ENCODE data around the gene TYMP. TPM values are rescaled to one million over a fixed set of nuclear protein-coding genes. Genes with fewer than 3 reads are reported as not detected.

Gene TYMP
- total RNA-seq, 1 experiment from 2014 or later = 12.3 TPM

DNA sequence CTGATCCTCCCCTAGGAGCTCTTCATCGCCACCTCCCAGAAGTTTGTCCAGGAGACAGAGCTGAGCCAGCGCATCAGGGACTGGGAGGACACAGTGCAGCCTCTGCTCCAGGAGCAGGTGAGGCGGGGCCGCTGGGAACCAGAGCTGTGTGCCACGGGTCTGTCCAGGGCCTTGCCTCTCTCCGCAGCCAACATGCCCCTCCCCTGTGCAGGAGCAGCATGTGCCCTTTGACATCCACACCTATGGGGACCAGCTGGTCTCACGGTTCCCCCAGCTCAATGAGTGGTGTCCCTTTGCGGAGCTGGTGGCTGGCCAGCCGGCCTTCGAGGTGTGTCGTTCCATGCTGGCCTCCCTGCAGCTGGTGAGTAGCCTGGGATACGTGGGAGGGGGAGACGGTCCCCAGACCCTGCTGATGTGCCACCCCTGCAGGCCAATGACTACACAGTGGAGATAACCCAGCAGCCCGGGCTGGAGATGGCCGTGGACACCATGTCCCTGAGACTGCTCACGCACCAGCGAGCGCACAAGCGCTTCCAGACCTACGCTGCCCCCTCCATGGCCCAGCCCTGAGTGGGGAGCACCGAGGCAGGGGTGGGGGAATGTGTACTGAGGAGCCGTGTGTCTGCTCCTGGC, 6.9 kb downstream of the TYMP start:
- Histone ChIP-seq H3K27me3 (ENCODE audit: low read length) (no peaks in the 10 kb centered on the region), H3K36me3 (ENCODE audit: low read depth, low read length) (no peaks in the 10 kb centered on the region; the same call in 1 of the 2 replicates), H3K4me3 (ENCODE audit: low read length) (no peak overlapping the region), H4K20me1 (ENCODE audit: low read length) (no peaks in the 10 kb centered on the region; the same call in 1 of the 2 replicates), H3K79me2 (ENCODE audit: low read length) (peaks cover 25% of the 10 kb centered on the region), H2AFZ (ENCODE audit: low read length) (no peak overlapping the region), H3F3A (ENCODE audit: low read length, unreplicated experiment) (no peaks in the 10 kb centered on the region), H3K9me2 (replicated peaks; ENCODE audit: low read length) (no peaks in the 10 kb centered on the region), H3K4me1 (ENCODE audit: insufficient read depth, low read length) (peaks cover 9% of the 10 kb centered on the region; the same call in 1 of the 2 replicates), H3K27ac (ENCODE audit: low read length) (no peak overlapping the region), H3K9me3 (ENCODE audit: low read length) (no peaks in the 10 kb centered on the region), H3K9ac (ENCODE audit: low read length) (no peak overlapping the region), H3K4me2 (ENCODE audit: low read length) (no peak overlapping the region)
- intact Hi-C loops (cut with micrococcal nuclease) = no loop called here
- ATAC-seq (no peak), DNase-seq (no peak)
- ChIA-PET POLR2A (ENCODE audit: unreplicated experiment) (interaction anchor here (0.5 kb wide), 1 partner anchor 96 kb away, joined by 7 read pairs; no protein-coding TSS in a partner anchor), CTCF (no interaction called here)
- TF ChIP-seq EZH2phosphoT487 (IDR thresholded peaks at IDR 0.05; ENCODE audit: borderline replicate concordance, low read length) (no peak), EZH2 (IDR thresholded peaks at IDR 0.05; ENCODE audit: low read length, unreplicated experiment) (no peak), CTCF (conservative IDR thresholded peaks at IDR 0.05; ENCODE audit: low read depth, low read length) (no peak)
- BruUV-seq (replicated peaks) = no TSS peak

- no peak for DNase-seq
- Histone ChIP-seq H2AFZ (ENCODE audit: low read length) (no peak overlapping the region), H3K4me2 (ENCODE audit: low read length) (no peak overlapping the region), H3K27ac (ENCODE audit: low read length) (no peak overlapping the region), H3K79me2 (ENCODE audit: low read length) (peaks cover 25% of the 10 kb centered on the region), H3K9me2 (replicated peaks; ENCODE audit: low read length) (no peaks in the 10 kb centered on the region), H3K9ac (ENCODE audit: low read length) (no peak overlapping the region), H3K4me1 (ENCODE audit: insufficient read depth, low read length) (peaks cover 9% of the 10 kb centered on the region; the same call in 1 of the 2 replicates), H3K4me3 (ENCODE audit: low read length) (no peak overlapping the region), H3K27me3 (ENCODE audit: low read length) (no peaks in the 10 kb centered on the region), H3F3A (ENCODE audit: low read length, unreplicated experiment) (no peaks in the 10 kb centered on the region), H3K9me3 (ENCODE audit: low read length) (no peaks in the 10 kb centered on the region), H3K36me3 (ENCODE audit: low read depth, low read length) (no peaks in the 10 kb centered on the region; the same call in 1 of the 2 replicates), H4K20me1 (ENCODE audit: low read length) (no peaks in the 10 kb centered on the region; the same call in 1 of the 2 replicates)
- no peak for ATAC-seq
- TF ChIP-seq CTCF (conservative IDR thresholded peaks at IDR 0.05; ENCODE audit: low read depth, low read length) (no peak), EZH2phosphoT487 (IDR thresholded peaks at IDR 0.05; ENCODE audit: borderline replicate concordance, low read length) (no peak), EZH2 (IDR thresholded peaks at IDR 0.05; ENCODE audit: low read length, unreplicated experiment) (no peak)
- ChIA-PET POLR2A (ENCODE audit: unreplicated experiment) (interaction anchor here (0.5 kb wide), 1 partner anchor 96 kb away, joined by 7 read pairs; no protein-coding TSS in a partner anchor), CTCF (no interaction called here)
- intact Hi-C loops (cut with micrococcal nuclease) = no loop called here
- BruUV-seq (replicated peaks) = no TSS peak
These were observed 7.5 kb downstream of the TYMP start for GRCh38 chr22:50522208-50522805.

DNA sequence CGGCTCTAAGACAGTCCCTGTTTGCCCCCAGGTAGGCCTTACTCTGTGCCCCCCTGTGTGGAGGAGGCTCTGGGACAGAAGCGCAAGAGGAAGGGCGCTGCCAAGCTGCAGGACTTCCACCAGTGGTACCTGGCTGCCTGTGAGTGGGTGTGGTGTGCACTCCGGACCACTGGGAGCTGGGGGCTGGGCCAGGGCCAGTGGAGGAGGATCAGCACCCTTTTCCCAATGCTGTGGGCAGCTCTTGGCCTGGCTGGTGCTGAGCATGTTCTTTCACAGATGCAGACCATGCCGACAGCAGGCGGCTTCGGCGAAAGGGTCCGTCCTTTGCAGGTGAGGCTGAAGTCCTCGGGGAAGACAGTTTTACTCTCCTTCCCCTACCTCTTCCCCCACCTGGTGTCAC, 8.1 kb downstream of the TYMP start:
- Histone ChIP-seq H3K4me3 (ENCODE audit: low read length) (no peak overlapping the region), H3K36me3 (ENCODE audit: low read depth, low read length) (no peaks in the 10 kb centered on the region; the same call in 1 of the 2 replicates), H3K9ac (ENCODE audit: low read length) (no peak overlapping the region), H4K20me1 (ENCODE audit: low read length) (no peaks in the 10 kb centered on the region; the same call in 1 of the 2 replicates), H3K9me2 (replicated peaks; ENCODE audit: low read length) (no peaks in the 10 kb centered on the region), H3K79me2 (ENCODE audit: low read length) (peaks cover 24% of the 10 kb centered on the region), H2AFZ (ENCODE audit: low read length) (no peak overlapping the region), H3K27me3 (ENCODE audit: low read length) (no peaks in the 10 kb centered on the region), H3K9me3 (ENCODE audit: low read length) (no peaks in the 10 kb centered on the region), H3K27ac (ENCODE audit: low read length) (no peak overlapping the region), H3F3A (ENCODE audit: low read length, unreplicated experiment) (no peaks in the 10 kb centered on the region), H3K4me2 (ENCODE audit: low read length) (no peak overlapping the region), H3K4me1 (ENCODE audit: insufficient read depth, low read length) (peaks cover 9% of the 10 kb centered on the region; the same call in 1 of the 2 replicates)
- ATAC-seq (no peak), DNase-seq (no peak)
- ChIA-PET POLR2A (ENCODE audit: unreplicated experiment) (no interaction called here), CTCF (no interaction called here)
- intact Hi-C loops (cut with micrococcal nuclease) = no loop called here
- TF ChIP-seq CTCF (conservative IDR thresholded peaks at IDR 0.05; ENCODE audit: low read depth, low read length) = no peak
- TF ChIP-seq EZH2phosphoT487 (IDR thresholded peaks at IDR 0.05; ENCODE audit: borderline replicate concordance, low read length) = no peak
- no peak for TF ChIP-seq EZH2 (IDR thresholded peaks at IDR 0.05; ENCODE audit: low read length, unreplicated experiment)
- BruUV-seq (replicated peaks) = no TSS peak
